Left ventricle myocardium superior (tissue), 1 donor: Measurements from ENCODE around the gene GALM. TPM values are rescaled to one million over a fixed set of nuclear protein-coding genes. Genes with fewer than 3 reads are reported as not detected.
"Not testable (repeated sequence)": the region's sequence is repeated elsewhere in the genome, so short reads cannot be mapped to it uniquely, and the experiment has no call there.

Experiments used
- ATAC-seq: fragments of 200-7000 bp; cut with Tn5 transposase; one replicate; pipeline ENCODE4 v1.9.1; 2020; ENCODE audit warnings: mild to moderate bottlenecking, moderate library complexity
- DNase-seq: peaks from one replicate; pipeline ENCODE4 v3.0.0-alpha.2; 2020
- intact Hi-C: fragments of 100-400 bp; cut with micrococcal nuclease; formaldehyde crosslinking; loops from one replicate; pipeline ENCODE4 v1.11.0; 2022
- total RNA-seq: library from RNA; stranded (reverse); fragmentation: NEBNext Ultra II Directional; extraction: Animal tissue kit (Norgen Biotek cat#: 25700); gene quantifications from one replicate; pipeline ENCODE4 v1.2.1, GENCODE V29; 2021
- donor health status: DM: no; HTN: yes; CAD: no; lungs with severe emphysema.

GALM gene
- total RNA-seq, 1 donor from 2014 or later: 16.9 TPM

DNA sequence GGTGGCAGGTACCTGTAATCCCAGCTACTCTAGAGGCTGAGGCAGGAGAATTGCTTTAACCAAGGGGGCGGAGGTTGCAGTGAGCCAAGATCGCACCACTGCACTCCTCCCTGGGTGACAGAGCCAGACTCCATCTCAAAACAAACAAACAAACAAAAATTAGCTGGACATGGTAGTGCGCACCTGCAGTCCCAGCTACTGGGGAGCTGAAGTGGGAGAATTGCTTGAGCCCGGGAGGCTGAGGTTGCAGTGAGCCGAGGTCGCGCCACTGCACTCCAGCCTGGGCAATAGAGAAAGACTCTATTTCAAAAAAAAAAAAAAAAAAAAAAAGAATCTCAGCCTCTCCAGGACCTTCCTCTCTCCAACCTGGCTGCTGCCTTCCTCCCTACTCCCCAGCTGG, 65.2 kb downstream of the GALM start:
- intact Hi-C loops: no loop called here
- no peak for DNase-seq
- no peak for ATAC-seq

DNA sequence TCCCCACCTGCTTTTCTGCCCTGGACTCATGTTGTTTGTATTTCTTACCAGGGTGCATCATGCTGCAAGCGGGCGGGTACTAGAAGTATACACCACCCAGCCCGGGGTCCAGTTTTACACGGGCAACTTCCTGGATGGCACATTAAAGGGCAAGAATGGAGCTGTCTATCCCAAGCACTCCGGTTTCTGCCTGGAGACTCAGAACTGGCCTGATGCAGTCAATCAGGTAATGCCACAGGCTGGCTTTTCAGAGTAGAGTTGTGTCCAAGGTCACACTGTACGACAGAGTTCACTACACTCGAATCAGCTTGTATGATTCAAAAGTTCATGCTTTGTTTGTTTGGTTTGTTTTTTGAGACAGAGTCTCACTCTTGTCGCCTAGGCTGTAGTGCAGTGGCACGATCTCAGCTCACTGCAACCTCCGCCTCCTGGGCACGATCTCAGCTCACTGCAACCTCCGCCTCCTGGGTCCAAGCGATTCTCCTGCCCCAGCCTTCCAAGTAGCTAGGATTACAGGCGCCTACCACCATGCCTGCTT, 65.8 kb downstream of the GALM start:
- intact Hi-C loops: no loop called here

DNA sequence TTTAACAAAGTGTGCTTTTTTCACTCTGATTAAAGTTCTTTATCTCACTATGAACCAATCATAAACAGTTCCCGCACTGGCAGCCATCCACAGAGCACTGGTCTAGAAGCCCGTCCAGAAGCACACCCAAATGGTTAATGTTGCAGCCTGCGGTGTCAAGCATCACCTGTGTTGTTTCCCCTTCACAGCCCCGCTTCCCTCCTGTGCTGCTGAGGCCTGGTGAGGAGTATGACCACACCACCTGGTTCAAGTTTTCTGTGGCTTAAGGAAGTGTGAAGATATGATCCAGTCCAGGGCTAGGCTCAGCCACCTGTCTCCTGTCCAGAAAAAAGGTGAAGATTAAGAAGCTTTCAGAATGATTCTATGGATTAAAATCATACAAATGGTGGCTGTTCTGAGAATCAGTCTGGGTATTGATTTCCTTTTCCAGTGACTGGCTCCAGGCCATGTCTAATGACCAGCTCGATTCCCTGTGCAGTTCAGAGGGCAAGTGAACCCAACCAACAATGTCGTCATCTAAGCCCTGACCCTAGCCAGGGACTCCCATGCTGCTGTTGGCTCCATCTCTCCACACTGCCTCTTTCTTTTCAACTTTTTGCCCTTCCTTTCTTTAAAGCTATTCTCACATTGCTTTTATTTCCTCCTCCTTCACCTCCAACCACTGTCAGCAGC, 67.5 kb downstream of the GALM start:
- intact Hi-C loops: no loop called here
- ATAC-seq (no peak), DNase-seq (no peak)

More for the DNA sequence above, 65.8 kb downstream of the GALM start:
- DNase-seq (no peak), ATAC-seq (no peak)

- intact Hi-C loops: no loop called here
- no peak for DNase-seq
- ATAC-seq: peak; percentile 38
Measured at GRCh38 chr2:38734299-38735058, 68.6 kb downstream of the GALM start.

- DNase-seq (no peak), ATAC-seq (peak; percentile 8)
- intact Hi-C loops: no loop called here
Measured at GRCh38 chr2:38735999-38736320, 70.0 kb downstream of the GALM start.

DNA sequence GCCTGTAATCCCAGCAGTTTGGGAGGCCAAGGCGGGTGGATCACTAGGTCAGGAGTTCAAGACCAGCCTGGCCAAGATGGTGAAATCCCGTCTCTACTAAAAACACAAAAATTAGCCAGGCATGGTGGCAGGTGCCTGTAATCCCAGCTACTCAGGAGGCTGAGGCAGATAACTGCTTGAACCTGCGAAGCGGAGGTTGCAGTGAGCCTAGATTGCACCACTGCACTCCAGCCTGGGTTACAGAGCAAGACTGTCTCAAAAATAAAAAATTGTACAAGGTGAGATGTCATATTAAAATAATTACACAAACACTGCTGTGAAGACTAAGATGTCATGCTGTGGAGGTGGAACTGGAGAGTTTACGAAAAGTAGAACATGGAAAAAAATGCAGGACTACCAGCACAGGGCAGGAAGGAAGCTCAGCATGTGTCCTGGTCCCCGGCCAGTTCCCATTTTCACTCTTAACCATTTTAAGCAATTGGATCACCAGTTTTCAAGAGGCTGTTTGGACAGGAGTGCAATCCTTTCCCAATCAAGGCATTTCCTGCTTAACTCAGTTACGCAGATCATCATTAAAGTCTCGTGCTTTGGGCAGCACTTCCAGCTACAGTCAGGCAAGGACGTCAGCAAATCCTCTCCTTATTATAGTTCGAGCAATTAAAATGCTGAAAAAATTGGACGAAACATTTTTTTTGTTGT, 71.2 kb downstream of the GALM start:
- intact Hi-C loops, DNase-seq: not testable (repeated sequence)
- peak; percentile 22 for ATAC-seq

DNA sequence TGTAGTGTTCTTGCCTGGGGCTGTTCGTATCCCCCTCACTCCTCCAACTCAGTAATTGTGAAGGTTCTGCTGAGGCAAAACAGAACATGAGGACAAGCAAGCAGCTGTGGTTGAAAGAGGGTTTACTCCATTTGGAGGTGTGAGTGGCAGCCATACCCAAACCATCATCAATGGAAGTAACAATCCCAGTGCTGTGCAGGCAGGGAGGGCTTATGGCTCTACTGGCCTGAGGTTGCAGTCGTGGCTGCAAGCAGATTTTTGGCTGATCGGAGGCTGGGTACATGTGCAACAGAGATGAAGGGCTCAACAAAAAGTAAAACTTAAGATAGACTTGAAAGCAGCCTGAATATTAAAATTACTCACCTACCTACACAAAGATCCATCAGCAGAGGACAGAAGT, 72.0 kb downstream of the GALM start:
- ATAC-seq (no peak), DNase-seq (no peak)
- intact Hi-C loops: no loop called here

DNA sequence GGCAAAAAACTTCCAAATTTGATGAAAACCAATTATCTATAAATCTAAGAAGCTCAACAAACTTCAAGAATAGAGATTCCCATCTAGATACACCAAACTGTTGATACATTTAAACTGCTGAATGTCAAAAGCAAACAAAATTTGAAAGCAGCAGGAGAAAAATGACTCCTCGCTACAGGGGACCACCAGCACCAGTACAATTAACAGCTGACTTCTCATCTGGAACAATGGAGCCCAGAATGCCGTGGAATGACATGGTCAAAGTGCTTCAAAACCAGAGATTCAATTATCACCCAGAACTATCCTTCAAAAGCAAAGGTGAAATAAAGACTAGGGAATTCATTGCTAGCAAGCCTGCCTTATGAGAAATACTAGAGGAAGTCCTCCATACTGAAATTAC, 73.6 kb downstream of the GALM start:
- no peak for DNase-seq
- intact Hi-C loops: no loop called here
- ATAC-seq: no peak

DNA sequence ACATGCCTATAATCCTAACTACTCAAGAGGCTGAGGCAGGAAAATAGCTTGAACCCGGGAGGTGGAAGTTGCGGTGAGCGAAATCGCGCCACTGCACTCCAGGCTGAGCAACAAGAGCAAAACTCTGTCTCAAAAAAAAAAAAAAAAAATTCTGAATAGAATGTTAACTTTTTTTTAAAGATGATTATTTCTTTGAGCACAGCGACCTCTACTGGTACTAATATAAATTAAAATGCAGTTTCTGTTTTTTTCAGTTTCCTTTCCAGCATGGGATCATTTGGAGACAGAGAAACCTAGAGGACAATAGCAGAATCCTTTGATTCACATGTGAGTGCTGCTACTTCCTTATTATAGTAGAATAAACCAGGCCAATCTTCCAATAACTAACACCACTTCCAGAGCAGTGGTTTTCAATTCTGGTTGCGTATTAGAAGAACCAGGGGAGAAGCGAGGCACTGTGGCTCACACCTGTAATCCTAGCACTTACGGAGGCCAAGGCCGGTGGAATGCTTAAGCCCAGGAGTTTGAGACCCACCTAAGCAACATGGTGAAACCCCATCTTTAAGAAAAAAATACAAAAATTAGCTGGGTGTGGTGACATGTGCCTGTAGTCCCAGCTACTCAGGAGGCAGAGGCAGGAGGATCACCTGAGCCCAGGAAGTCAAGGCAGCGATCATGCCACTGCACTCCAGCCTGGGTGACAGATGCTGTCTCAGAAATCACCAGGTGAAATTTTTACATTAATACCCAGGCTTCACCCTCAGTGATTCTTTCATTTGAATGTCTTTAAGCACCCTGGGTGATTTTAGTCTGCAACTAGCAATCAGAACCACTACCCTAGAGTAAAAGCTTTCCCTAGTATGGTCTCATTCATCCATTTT, 75.2 kb downstream of the GALM start:
- ATAC-seq (peak; percentile 14), DNase-seq (no peak)
- intact Hi-C loops: no loop called here

DNA sequence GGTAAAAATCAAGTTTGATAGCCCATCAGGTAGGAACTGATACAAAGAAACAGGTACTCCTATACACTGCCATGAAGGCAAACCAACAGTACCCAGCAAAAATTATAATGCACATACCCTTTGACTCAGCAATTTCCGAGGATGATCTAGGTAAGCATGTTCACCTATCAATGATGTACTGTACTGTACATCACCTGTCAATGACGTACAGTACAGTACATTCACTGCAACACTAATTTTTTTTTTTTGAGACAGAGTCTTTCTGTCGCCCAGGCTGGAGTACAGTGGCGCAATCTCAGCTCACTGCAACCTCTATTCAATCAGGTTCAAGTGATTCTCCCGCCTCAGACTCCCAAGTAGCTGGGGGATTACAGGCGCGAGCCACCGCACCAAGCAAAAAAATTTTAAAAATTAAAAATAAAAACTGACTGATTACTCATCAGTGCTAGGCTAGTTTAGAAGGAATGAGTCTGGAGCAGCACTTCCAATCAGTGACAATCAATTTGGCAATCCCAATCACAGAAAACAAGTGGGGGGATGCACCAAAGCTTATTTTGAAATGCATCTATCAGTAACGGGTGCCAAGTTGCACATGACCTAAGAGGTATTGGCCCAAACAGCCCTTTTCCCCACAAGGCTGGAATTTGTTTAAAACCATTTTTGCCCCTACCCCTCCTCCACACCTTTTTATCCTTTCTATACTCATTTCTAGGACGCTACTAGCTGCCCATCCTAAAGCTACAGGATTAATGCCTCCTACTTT, 77.1 kb downstream of the GALM start:
- DNase-seq: no peak
- ATAC-seq: no peak
- intact Hi-C loops: no loop called here

DNA sequence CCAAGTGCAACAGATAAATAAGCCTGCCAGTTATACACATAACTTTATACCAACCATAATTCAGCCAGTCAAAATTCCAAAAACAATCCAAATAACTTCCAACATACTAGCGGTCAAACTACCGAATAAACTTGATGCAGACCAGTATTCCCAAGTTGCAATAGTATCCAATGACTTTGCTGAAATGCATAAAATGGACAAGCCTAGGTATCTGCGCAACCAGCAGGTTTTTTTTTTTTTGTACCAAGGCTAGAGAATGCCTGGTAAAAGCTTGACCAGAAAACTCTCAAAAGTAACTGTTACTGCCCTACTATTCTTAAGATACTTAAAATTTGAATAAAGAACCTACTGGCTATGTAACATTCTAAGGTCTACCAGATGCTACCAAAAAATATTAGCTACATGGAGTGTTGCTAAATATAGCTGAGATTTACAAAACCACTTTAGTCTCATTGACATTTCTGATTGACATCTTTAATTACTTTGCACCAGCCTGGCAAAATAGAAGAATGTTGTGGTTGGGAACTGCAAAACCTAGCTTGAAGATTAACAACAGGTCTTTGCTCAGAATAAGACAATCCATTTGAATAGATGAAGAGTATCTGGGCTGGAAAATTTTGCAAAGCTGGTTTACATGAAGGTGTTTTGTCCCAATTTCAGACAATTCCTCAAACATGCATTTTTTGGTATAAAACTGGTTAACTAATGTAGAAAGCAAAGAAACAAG, 77.9 kb downstream of the GALM start:
- intact Hi-C loops: no loop called here
- DNase-seq: no peak
- peak; percentile 7 for ATAC-seq

GRCh38 chr2:38744399-38744780, 78.5 kb downstream of the GALM start:
- intact Hi-C loops: no loop called here
- DNase-seq (no peak), ATAC-seq (no peak)

GRCh38 chr2:38745267-38745666, 79.4 kb downstream of the GALM start:
- intact Hi-C loops: no loop called here
- DNase-seq: no peak
- ATAC-seq: no peak

DNA sequence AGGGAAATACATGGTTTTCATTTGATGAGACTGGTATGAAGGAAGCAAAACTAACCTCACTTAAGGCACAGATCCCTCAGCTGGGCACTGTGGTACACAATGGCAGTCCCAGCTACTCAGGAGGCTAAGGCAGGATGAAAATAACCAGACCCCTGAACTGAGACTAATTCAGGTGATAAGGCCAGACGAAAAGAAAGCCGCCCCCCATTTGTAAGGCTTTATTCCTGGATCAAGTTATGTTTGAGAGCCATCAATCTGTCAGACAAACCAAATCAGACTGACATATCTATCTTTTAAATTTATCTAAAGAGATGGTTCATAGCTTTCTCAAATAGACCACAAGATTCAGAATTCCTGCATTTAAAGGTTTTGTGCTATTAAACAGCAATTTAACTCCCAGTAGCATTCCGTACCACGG, 81.1 kb downstream of the GALM start:
- DNase-seq (no peak), ATAC-seq (no peak)
- intact Hi-C loops: no loop called here

DNA sequence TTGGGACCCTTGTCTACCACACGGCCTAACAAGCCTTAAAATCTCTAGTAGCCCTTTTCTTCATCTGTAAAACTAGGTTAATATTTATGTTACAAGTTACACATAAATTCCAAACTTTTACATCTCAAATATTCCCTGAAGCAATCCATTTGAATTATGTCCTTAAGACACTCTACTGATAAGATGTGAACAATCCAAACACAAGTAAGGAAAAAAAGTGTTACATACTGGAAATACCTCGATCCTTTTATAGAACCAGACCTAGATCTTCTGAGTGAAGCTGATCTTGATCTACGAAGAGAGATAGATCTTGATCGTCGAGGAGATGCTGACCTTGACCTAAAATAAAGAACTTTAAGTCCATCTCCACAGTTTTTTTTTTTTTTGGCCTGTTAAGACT, 81.9 kb downstream of the GALM start:
- DNase-seq (no peak), ATAC-seq (no peak)
- intact Hi-C loops: no loop called here

GRCh38 chr2:38748391-38748790, 82.5 kb downstream of the GALM start:
- no peak for ATAC-seq
- intact Hi-C loops: no loop called here
- DNase-seq: no peak

DNA sequence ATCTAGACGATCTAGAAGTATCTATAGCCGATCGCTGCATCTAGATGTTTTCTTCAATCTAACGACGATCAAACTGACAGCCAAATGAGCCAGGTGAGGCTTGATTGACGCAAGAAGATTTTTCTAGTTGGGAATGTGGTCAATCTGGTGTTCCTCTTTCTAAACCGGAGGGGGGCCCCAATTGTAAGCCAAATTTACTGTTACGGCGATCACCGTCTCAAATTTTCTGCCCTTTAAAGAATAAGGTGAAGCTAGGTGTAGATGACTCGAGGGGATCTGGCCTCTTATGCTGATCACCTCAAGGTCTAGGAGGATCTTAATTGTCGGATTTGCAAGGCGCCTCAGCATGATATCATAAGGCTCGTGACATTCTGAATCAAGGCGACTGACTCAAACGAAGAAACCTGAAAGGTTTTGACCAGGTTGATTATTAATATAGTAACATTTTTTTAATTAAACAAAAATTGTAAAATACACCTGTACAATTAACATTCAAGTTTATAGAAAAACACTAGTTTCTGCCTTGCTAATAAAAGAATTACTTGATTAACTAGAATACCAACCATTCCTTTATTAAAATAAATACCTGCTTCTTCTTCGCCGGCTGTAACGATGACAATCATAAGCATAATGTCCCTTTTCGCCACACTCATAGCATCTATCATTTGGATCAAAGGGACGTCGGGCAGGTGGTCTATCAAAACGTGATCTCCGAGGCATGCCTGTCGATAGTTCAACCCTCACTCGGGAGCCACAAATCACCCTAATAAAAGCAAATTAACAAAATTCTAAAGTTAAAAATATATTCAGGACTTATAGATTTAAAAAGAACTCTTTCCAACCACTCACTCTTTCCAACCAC, 83.3 kb downstream of the GALM start:
- DNase-seq (no peak), ATAC-seq (no peak)
- intact Hi-C loops: no loop called here
